Neuronal stem cell (in vitro differentiated cells): ENCODE data around the gene PLEKHA7.

Experiments used
- DNase-seq: peaks from one replicate; pipeline ENCODE4 v3.0.0-alpha.2; 2013; ENCODE audit warnings: low spot score
- H2AFZ ChIP-seq: one replicate; pipeline ENCODE4 v1.6.1; 2013; ENCODE audit warnings: mild to moderate bottlenecking, low read length, inconsistent platforms
- H2AK5ac ChIP-seq: 2 replicates; pipeline ENCODE4 v1.6.1; 2013; ENCODE audit warnings: low read depth, mild to moderate bottlenecking, inconsistent platforms, low read length, moderate library complexity, mixed read lengths
- H2BK120ac ChIP-seq: 2 replicates; pipeline ENCODE4 v1.6.1; 2013; ENCODE audit warnings: low read depth, mild to moderate bottlenecking, inconsistent platforms, low read length, moderate library complexity, mixed read lengths
- H2BK12ac ChIP-seq: one replicate; pipeline ENCODE4 v1.6.1; 2013; ENCODE audit warnings: low read length, inconsistent platforms
- H2BK15ac ChIP-seq: 2 replicates; pipeline ENCODE4 v1.6.1; 2013; ENCODE audit warnings: mild to moderate bottlenecking, low read length, inconsistent platforms, mixed read lengths
- H2BK5ac ChIP-seq: one replicate; pipeline ENCODE4 v1.6.1; 2013; ENCODE audit warnings: inconsistent platforms, mild to moderate bottlenecking, low read length, moderate library complexity
- H3K14ac ChIP-seq: one replicate; pipeline ENCODE4 v1.6.1; 2013; ENCODE audit warnings: low read length, inconsistent platforms
- H3K18ac ChIP-seq: 2 replicates; pipeline ENCODE4 v1.6.1; 2013; ENCODE audit warnings: low read length, inconsistent platforms
- H3K23ac ChIP-seq: 2 replicates; pipeline ENCODE4 v1.6.1; 2013; ENCODE audit warnings: low read depth, mild to moderate bottlenecking, mixed read lengths, low read length, inconsistent platforms; ENCODE audit not compliant: poor library complexity
- H3K27ac ChIP-seq: replicated peaks from 3 replicates; pipeline ENCODE4 v1.5.1; 2013; ENCODE audit warnings: low read length, inconsistent platforms
- H3K27me3 ChIP-seq, 3 experiments: 2 replicates each; pipeline ENCODE4 v1.6.1; 2013; ENCODE audit warnings: low read length in 3 of 3, mild to moderate bottlenecking in 2 of 3, inconsistent platforms in 1 of 3, low read depth in 1 of 3, mixed read lengths in 1 of 3, moderate library complexity in 1 of 3; ENCODE audit not compliant: control insufficient read depth in 3 of 3, insufficient read depth in 3 of 3
- H3K36me3 ChIP-seq, 2 donors: replicated peaks in 1 of 2; 2 replicates each; pipeline ENCODE4 v1.6.1; 2013; ENCODE audit warnings: low read length in 2 of 2; ENCODE audit not compliant: control insufficient read depth in 2 of 2, insufficient read depth in 2 of 2
- H3K4ac ChIP-seq: 2 replicates; pipeline ENCODE4 v1.6.1; 2013; ENCODE audit warnings: inconsistent platforms, mild to moderate bottlenecking, low read length, moderate library complexity
- H3K4me1 ChIP-seq, 2 donors: 1 replicate in 1 of 2; 2 replicates in 1 of 2; pipeline ENCODE4 v1.6.1; 2013; ENCODE audit warnings: low read length in 2 of 2, low read depth in 1 of 2; ENCODE audit not compliant: control insufficient read depth in 2 of 2, insufficient read depth in 1 of 2
- H3K4me2 ChIP-seq: one replicate; pipeline ENCODE4 v1.6.1; 2013; ENCODE audit warnings: mild to moderate bottlenecking, low read length, inconsistent platforms; ENCODE audit not compliant: insufficient read depth, poor library complexity, severe bottlenecking
- H3K4me3 ChIP-seq, 2 donors: 2 replicates each; pipeline ENCODE4 v1.5.1; 2013; ENCODE audit warnings: low read length in 2 of 2, mild to moderate bottlenecking in 2 of 2, inconsistent platforms in 1 of 2, moderate library complexity in 1 of 2
- H3K79me1 ChIP-seq: one replicate; pipeline ENCODE4 v1.6.1; 2013; ENCODE audit warnings: low read depth, mild to moderate bottlenecking, inconsistent platforms, low read length, moderate library complexity
- H3K9ac ChIP-seq: one replicate; pipeline ENCODE4 v1.6.1; 2013; ENCODE audit warnings: mild to moderate bottlenecking, low read depth, low read length, inconsistent platforms; ENCODE audit not compliant: poor library complexity
- H3K9me3 ChIP-seq, 2 donors: replicated peaks in 1 of 2; 2 replicates each; pipeline versions ENCODE3 to v1.6.1; 2013; ENCODE audit warnings: low read length in 2 of 2, mild to moderate bottlenecking in 2 of 2, inconsistent platforms in 1 of 2, low read depth in 1 of 2, mixed read lengths in 1 of 2, moderate library complexity in 1 of 2; ENCODE audit not compliant: control insufficient read depth in 2 of 2, insufficient read depth in 1 of 2
- H4K8ac ChIP-seq: one replicate; pipeline ENCODE4 v1.6.1; 2013; ENCODE audit warnings: low read depth, mild to moderate bottlenecking, inconsistent platforms, low read length, moderate library complexity
- H4K91ac ChIP-seq: one replicate; pipeline ENCODE4 v1.6.1; 2013; ENCODE audit warnings: low read length, low read depth, mild to moderate bottlenecking, inconsistent platforms; ENCODE audit not compliant: poor library complexity
- WGBS, 2 donors: extraction: QIAGEN DNeasy Blood & Tissue Kit; methylation state at CpG; one replicate each; pipeline ENCODE4 v1.1.7; 2013; ENCODE audit warnings: missing lambda C conversion rate in 2 of 2, mixed read lengths in 1 of 2; ENCODE audit not compliant: insufficient read length in 2 of 2, insufficient replicate concordance in 1 of 2; ENCODE audit errors: extremely low coverage in 2 of 2; 5-methylcytosine and 5-hydroxymethylcytosine counted together

Gene PLEKHA7

DNA sequence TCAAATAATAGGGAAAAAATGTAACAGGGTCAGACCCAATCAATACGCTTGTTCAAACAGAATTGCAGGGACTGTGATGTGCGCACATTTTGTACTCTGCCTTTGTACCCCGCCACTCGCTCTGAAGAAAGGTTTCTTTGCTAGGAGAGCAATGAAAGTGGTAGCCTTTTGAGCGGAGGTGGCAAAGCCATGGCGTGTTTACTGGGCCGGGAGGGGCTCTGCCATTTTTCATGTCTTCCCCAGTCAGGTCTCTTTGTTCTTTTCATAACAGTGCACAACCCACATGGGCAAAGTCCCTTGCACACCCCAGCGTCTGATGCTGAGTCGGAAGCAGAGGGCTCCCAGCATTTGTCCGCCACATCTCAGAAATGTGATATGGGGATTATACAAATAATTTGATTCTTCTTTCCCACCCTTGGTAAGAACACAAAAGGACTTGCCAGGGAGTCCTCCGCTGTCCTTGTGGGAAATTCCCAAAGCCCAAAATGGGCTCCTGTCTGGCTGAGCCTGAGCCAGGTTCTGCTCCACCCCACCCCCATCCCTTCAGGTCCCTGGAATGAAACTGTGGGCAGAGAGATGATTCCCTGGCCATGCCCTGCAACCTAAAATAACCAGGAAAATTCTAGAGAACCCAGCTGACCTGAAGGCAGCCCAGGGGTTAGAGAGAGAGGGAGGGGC lies 239.1 kb downstream of the PLEKHA7 start:
- H3K9me3 ChIP-seq = no peaks in the 10 kb centered on the region
- no peak overlapping the region for H2BK12ac ChIP-seq
- WGBS, 2 donors = no CpG with 5 or more reads among the region's 11 CpGs

DNA sequence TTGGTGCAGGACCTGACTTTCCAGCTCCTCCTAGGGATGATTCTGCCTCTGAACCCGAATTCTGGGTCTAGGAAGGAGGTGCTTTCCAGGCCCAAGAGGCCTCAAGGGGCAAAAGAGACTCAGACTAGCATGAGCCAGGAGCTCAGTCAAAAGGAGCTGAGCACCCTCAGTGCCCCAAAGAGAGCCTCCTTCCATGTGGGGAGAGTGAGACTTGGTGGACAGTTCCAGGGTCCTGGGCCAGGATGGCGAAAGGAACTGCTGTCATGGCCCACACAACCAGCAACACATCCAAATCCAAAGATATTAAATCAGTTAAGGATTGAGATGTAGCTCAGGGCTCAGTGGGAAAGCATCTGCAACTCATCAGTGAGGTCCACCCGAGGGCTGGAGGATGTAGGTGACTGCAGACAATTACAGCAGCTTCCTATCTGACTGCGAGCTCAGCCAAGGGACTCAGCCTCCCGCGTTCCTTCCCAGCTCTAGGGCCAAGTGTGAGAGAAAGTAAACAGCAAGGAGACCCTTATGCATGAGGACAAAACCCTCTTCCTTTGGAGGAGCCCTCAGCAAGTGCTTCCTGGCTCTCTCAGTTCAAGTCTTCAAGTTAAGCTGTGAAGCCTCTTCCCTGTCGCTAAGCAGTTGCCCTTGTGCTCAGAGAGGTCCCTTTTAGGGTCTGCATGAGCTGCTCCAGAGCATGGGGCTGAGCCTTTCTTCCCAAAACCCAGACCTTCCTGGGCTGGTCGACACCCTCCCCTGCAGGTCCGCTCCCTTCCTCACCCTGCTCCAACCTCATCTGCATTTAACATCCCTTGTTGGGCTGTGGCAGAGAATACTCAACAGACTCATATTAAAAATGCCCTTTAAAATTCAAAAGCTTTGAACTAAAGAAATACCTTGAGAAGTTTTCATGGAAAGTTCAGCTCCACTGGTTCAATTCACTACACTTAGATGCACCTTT lies 240.0 kb downstream of the PLEKHA7 start:
- no peak overlapping the region for H2AFZ ChIP-seq
- H3K4me3 ChIP-seq = no peak overlapping the region
- H3K18ac ChIP-seq = no peak overlapping the region
- no peak overlapping the region for H2BK5ac ChIP-seq
- H4K91ac ChIP-seq = no peak overlapping the region
- peaks cover 6 to 8% of the 10 kb centered on the region in 2 donors for H3K36me3 ChIP-seq
- no peak overlapping the region for H3K9ac ChIP-seq
- no peak overlapping the region for H3K23ac ChIP-seq
- no CpG with 5 or more reads among the region's 9 CpGs for WGBS, 2 donors
- no peak overlapping the region for H3K27ac ChIP-seq
- H3K14ac ChIP-seq = no peak overlapping the region
- H2BK15ac ChIP-seq = no peak overlapping the region
- no peaks in the 10 kb centered on the region for H3K79me1 ChIP-seq
- no peaks in the 10 kb centered on the region for H3K27me3 ChIP-seq
- H4K8ac ChIP-seq = no peak overlapping the region
- no peak for DNase-seq
- no peaks in the 10 kb centered on the region for H3K9me3 ChIP-seq
- peaks cover 6 to 10% of the 10 kb centered on the region in 2 donors for H3K4me1 ChIP-seq
- H2BK120ac ChIP-seq = no peak overlapping the region
- H3K4ac ChIP-seq = no peak overlapping the region
- no peak overlapping the region for H3K4me2 ChIP-seq
- no peak overlapping the region for H2AK5ac ChIP-seq
- no peak overlapping the region for H2BK12ac ChIP-seq

More for the DNA sequence above, 239.1 kb downstream of the PLEKHA7 start:
- no peak overlapping the region for H3K14ac ChIP-seq
- no peak overlapping the region for H3K4me3 ChIP-seq
- H3K4ac ChIP-seq = no peak overlapping the region
- no peak for DNase-seq
- H3K27ac ChIP-seq = no peak overlapping the region
- no peak overlapping the region for H2AFZ ChIP-seq
- no peak overlapping the region for H2BK15ac ChIP-seq
- no peak overlapping the region for H2BK120ac ChIP-seq
- H3K36me3 ChIP-seq = peaks cover 6 to 8% of the 10 kb centered on the region in 2 donors
- no peak overlapping the region for H4K8ac ChIP-seq
- H3K23ac ChIP-seq = no peak overlapping the region
- H3K9ac ChIP-seq = no peak overlapping the region
- H3K4me1 ChIP-seq = peaks cover 6 to 10% of the 10 kb centered on the region in 2 donors
- H3K79me1 ChIP-seq = no peaks in the 10 kb centered on the region
- no peak overlapping the region for H2BK5ac ChIP-seq
- no peak overlapping the region for H3K4me2 ChIP-seq
- H4K91ac ChIP-seq = no peak overlapping the region
- H3K18ac ChIP-seq = no peak overlapping the region
- no peak overlapping the region for H2AK5ac ChIP-seq
- H3K27me3 ChIP-seq = no peaks in the 10 kb centered on the region

DNA sequence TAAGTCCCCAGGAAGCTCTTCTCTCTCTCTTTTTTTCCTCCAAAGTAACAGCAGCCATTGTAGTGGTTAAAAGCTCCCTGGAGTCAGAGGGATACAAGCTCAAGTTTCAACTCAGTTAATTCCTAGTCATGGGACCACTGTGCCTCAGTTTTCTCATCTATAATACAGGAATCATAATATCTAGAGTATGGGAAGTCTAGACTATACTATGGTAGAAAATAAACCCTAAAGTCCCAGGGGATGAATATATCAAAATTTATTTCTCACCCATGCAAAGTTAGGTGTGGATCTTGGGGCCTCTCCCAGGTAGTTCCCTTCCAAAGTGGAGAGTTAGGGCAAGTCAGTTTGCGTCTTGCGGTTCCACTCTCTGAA lies 242.1 kb downstream of the PLEKHA7 start:
- WGBS, 2 donors = no CpG with 5 or more reads among the region's 2 CpGs
- Histone ChIP-seq H2BK12ac (no peak overlapping the region), H3K36me3 (peaks cover 0 to 2% of the 10 kb centered on the region in 2 donors), H2AK5ac (no peak overlapping the region), H2BK120ac (no peak overlapping the region), H3K23ac (no peak overlapping the region), H3K18ac (no peak overlapping the region), H2BK15ac (no peak overlapping the region), H4K91ac (no peak overlapping the region), H2AFZ (no peak overlapping the region), H3K9ac (no peak overlapping the region), H3K27ac (no peak overlapping the region), H4K8ac (no peak overlapping the region), H3K27me3 (no peaks in the 10 kb centered on the region), H3K4ac (no peak overlapping the region), H3K4me1 (peaks cover 6 to 10% of the 10 kb centered on the region in 2 donors), H2BK5ac (no peak overlapping the region), H3K4me3 (no peak overlapping the region), H3K4me2 (no peak overlapping the region), H3K14ac (no peak overlapping the region), H3K79me1 (no peaks in the 10 kb centered on the region), H3K9me3 (no peaks in the 10 kb centered on the region)
- no peak for DNase-seq
